GM10266 (cell line): ENCODE results near the gene GSG1L.

Source experiments
- DNase-seq: peaks from one replicate; pipeline ENCODE4 v3.0.0; 2012; ENCODE audit errors: extremely low spot score
- TF ChIP-seq, protein P1 (sequence below): IDR thresholded peaks from 2 replicates; pipeline ENCODE4 v1.5.1; 2012; ENCODE audit warnings: mild to moderate bottlenecking, low read depth; ENCODE audit not compliant: control insufficient read depth, insufficient read depth; ENCODE audit errors: missing control alignments

The GSG1L gene

DNA sequence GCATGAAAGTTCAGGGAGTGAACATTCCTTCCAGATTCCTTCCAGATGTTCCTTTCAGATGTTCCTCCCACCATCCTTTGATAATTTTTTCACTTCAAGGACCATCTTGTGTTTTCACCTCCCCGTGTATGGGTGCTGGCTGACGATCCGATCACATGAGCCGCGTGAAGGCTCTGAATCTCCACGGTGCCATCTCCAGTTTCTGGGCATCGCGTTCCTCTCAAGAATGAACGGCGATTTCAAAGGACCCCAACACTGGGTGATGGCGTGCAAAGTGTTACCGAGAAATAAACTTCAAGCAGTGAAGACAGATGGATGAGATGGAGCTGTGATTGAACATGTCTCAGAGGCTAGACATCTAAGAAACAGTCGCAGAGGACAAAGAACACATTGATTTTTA is 245.3 kb downstream of the GSG1L start:
- TF ChIP-seq, protein P1, sequence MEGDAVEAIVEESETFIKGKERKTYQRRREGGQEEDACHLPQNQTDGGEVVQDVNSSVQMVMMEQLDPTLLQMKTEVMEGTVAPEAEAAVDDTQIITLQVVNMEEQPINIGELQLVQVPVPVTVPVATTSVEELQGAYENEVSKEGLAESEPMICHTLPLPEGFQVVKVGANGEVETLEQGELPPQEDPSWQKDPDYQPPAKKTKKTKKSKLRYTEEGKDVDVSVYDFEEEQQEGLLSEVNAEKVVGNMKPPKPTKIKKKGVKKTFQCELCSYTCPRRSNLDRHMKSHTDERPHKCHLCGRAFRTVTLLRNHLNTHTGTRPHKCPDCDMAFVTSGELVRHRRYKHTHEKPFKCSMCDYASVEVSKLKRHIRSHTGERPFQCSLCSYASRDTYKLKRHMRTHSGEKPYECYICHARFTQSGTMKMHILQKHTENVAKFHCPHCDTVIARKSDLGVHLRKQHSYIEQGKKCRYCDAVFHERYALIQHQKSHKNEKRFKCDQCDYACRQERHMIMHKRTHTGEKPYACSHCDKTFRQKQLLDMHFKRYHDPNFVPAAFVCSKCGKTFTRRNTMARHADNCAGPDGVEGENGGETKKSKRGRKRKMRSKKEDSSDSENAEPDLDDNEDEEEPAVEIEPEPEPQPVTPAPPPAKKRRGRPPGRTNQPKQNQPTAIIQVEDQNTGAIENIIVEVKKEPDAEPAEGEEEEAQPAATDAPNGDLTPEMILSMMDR, result no peak
- no peak for DNase-seq

DNA sequence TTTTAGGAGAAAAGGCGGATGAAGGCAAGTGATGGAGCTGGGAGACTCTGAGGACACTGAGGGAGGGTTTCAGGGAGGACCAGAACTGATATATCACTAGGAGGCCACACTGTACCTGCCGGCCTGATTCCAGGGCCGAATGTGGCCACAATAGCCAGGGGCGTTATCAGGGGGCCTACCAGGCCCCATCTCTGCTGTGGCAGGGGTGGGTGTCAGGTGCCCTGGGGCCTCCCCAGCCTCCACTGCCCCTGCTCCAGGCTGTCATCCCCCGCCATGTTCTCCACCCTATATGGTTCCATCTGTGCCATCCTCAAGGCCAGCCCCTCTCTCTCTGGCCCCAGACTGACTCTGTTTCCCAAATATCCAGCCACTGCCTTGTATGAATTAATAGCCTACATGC is 246.5 kb downstream of the GSG1L start:
- no peak for DNase-seq
- TF ChIP-seq, protein P1, result no peak

DNA sequence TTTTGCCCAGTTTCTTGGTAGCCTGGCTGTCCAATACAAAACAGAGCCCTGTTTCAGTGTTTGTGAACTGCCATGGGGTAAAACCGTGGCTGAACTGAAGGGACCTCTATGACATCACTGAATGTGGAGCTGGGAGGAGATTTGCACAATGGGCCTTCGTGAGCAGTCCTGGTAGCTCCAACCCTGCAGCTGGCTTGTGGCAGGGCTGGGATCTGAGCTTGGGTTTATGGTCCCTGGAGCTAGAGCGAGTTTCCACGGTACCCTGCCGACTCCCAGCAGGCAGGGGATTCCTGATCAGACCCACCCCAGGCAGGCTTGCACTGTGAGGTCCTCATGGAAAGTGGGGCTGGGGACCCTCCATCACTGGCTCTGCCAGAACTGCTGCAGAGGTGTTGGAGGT is 247.0 kb downstream of the GSG1L start:
- TF ChIP-seq, protein P1, result no peak
- no peak for DNase-seq

DNA sequence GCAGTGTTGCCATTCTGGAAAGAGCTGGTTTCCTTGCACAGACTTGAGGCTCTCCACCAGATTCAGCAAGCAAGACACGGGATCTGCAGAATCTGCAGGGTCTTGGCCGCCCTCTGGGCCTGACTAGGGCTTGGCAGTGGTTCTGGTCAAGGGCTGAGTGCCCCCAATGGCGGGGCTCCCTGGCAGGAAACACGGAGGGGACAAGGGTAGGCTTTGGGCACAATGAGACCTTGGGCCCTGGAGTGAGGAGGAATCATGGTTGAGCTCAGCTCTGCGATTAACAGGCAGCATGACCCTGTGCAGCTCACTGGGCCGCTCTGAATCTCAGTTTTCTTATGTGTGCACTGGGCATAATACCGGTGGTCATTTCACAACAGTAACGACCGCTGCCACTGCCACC is 249.9 kb downstream of the GSG1L start:
- DNase-seq, result no peak
- TF ChIP-seq, protein P1, result no peak

DNA sequence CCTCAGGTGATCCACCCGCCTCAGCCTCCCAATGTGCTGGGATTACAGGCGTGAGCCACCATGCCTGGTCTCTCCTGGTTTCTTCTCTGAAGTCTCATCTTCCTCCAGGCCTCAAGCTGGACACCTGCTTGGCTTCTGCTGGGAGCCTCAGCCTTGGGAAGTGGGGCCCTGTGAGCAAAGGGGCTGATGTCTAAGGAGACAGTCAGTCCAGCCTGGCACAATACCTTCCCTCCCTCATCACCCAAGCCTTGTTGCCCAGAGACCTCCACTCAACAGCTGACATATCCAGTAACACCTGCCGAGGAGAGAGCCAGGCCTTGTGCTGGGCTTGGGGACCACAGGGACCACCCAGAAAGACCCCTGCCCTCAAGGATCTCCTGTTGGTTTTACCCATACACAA is 251.6 kb downstream of the GSG1L start:
- DNase-seq, result no peak

DNA sequence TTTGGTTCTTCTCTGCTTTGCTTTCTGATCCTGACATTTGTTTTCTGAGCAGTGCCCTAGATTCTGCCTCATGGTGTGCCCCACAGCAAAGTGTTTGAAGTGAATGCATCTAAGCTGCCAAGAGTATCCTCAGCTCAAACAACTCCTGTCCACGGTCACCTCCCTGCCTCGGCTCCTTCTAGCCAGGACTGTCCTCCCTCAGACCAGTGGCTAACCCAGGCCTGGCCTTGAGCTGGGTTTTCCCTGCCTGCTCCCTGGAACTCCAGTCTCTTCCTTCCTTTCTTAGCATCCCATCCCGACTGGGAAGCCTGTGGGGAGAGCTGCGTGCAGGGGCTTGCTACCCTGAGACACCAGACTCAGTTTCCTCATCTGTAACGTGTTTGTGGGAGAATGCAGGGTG is 256.5 kb downstream of the GSG1L start:
- TF ChIP-seq, protein P1, result no peak
- no peak for DNase-seq

More for the DNA sequence above, 251.6 kb downstream of the GSG1L start:
- TF ChIP-seq, protein P1, result no peak

DNA sequence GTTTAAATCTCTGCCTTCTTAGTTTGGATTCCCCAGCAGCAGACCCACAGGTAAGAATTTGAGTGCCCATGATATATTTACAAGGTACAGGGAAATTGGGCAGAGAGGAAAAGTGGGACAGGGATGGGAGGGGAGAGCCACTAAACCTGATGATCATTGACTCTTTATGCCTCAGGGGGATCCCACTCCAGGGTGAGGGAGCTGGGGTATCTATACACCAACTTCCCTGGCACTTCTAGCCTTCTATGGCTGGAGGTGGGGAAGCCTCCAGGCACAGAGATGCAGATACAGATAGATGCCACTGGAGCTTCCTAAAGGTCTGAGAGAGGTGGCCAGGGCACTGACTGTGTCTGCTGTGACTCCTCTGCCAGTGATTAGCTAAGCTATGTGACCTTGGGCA is 257.1 kb downstream of the GSG1L start:
- TF ChIP-seq, protein P1, result no peak
- DNase-seq, result no peak
